ENCODE measurements around the gene ROPN1L. TPM values are rescaled to one million over a fixed set of nuclear protein-coding genes. Genes with fewer than 3 reads are reported as not detected.

ROPN1L gene
- total RNA-seq, 2 donors from 2014 or later = not detected

- no peaks in the 10 kb centered on the region for H3K9me3 ChIP-seq
- H3K36me3 ChIP-seq = no peaks in the 10 kb centered on the region
- H3K4me1 ChIP-seq = no peaks in the 10 kb centered on the region
- intact Hi-C loops (cut with DNase I) = loop anchor here (10.0 kb wide), 1 partner anchor 142 kb away; no protein-coding TSS in a partner anchor
- H3K9ac ChIP-seq (ENCODE audit: low read depth in 2 of 2, low read length in 2 of 2) = no peak overlapping the region
- H3K4me3 ChIP-seq = no peak overlapping the region
- DNase-seq = no peak
- no peaks in the 10 kb centered on the region for H3K27me3 ChIP-seq
- TF ChIP-seq CTCF (IDR thresholded peaks at IDR 0.05) = no peak
- no peak overlapping the region for H3K27ac ChIP-seq
These were observed 14.5 kb upstream of the ROPN1L start for GRCh38 chr5:10427201-10427600.

DNA sequence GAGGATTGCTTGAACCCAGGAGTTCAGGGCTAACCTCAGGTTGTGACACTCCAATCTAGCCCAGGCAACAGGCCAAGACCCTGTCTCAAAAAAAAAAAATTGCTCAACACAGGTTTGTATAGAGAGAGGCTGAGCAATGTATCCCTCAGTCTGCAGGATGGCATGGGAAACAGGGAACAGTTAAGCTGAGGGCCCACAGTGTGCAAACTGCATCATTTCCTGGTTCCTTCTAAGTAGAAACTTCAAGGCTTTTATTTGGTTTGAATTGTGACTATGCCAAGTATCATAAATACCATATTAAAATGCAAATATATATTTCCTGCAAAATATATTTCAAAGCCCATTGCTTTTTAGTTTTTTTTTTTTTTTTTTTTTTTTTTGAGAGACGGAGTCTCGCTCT is 13.7 kb upstream of the ROPN1L start:
- no peaks in the 10 kb centered on the region for H3K9me3 ChIP-seq
- no peaks in the 10 kb centered on the region for H3K4me1 ChIP-seq
- no peaks in the 10 kb centered on the region for H3K27me3 ChIP-seq
- H3K9ac ChIP-seq (ENCODE audit: low read depth in 2 of 2, low read length in 2 of 2) = no peak overlapping the region
- intact Hi-C loops (cut with DNase I) = loop anchor here (10.0 kb wide), 1 partner anchor 143 kb away; no protein-coding TSS in a partner anchor
- H3K36me3 ChIP-seq = no peaks in the 10 kb centered on the region
- H3K4me3 ChIP-seq = no peak overlapping the region
- TF ChIP-seq CTCF (IDR thresholded peaks at IDR 0.05) = no peak
- H3K27ac ChIP-seq = no peak overlapping the region
- no peak for DNase-seq

- no peak overlapping the region for H3K27ac ChIP-seq
- no peaks in the 10 kb centered on the region for H3K27me3 ChIP-seq
- intact Hi-C loops (cut with DNase I) = no loop called here
- H3K4me3 ChIP-seq = no peak overlapping the region
- no peaks in the 10 kb centered on the region for H3K4me1 ChIP-seq
- no peak overlapping the region for H3K9ac ChIP-seq (ENCODE audit: low read depth in 2 of 2, low read length in 2 of 2)
- H3K9me3 ChIP-seq = no peaks in the 10 kb centered on the region
- no peak for DNase-seq
- no peaks in the 10 kb centered on the region for H3K36me3 ChIP-seq
- no peak for TF ChIP-seq CTCF (IDR thresholded peaks at IDR 0.05)
These were observed 10.3 kb upstream of the ROPN1L start for GRCh38 chr5:10431415-10431814.

GRCh38 chr5:10432059-10433008 is 9.3 kb upstream of the ROPN1L start:
- intact Hi-C loops (cut with DNase I) = no loop called here
- Histone ChIP-seq H3K9ac (ENCODE audit: low read depth in 2 of 2, low read length in 2 of 2) (no peak overlapping the region), H3K27ac (no peak overlapping the region), H3K27me3 (no peaks in the 10 kb centered on the region), H3K9me3 (no peaks in the 10 kb centered on the region), H3K4me3 (no peak overlapping the region), H3K4me1 (no peaks in the 10 kb centered on the region), H3K36me3 (no peaks in the 10 kb centered on the region)
- no peak for DNase-seq
- TF ChIP-seq CTCF (IDR thresholded peaks at IDR 0.05) = no peak

- no peaks in the 10 kb centered on the region for H3K36me3 ChIP-seq
- TF ChIP-seq CTCF (IDR thresholded peaks at IDR 0.05) = no peak
- H3K4me1 ChIP-seq = no peaks in the 10 kb centered on the region
- H3K27me3 ChIP-seq = no peaks in the 10 kb centered on the region
- DNase-seq = no peak
- intact Hi-C loops (cut with DNase I) = no loop called here
- H3K4me3 ChIP-seq = no peak overlapping the region
- H3K9me3 ChIP-seq = no peaks in the 10 kb centered on the region
- no peak overlapping the region for H3K9ac ChIP-seq (ENCODE audit: low read depth in 2 of 2, low read length in 2 of 2)
- no peak overlapping the region for H3K27ac ChIP-seq
These were observed 7.3 kb upstream of the ROPN1L start for GRCh38 chr5:10434392-10434791.

Data from colonic mucosa (tissue), 4 donors.